Lung (tissue), 12 donors: Measurements from ENCODE around the gene IQCK. TPM values are rescaled to one million over a fixed set of nuclear protein-coding genes. Genes with fewer than 3 reads are reported as not detected.

Source experiments
- ATAC-seq: fragments of 200-7000 bp; cut with Tn5 transposase; one replicate; pipeline ENCODE4 v1.9.1; 2020; ENCODE audit warnings: moderate number of reproducible peaks; ENCODE audit not compliant: insufficient read depth, low FRiP score
- DNase-seq, 3 donors: peaks; one replicate each; pipeline ENCODE4 v3.0.0-alpha.2; 2013 to 2017
- H3K27ac ChIP-seq, 2 donors: one replicate each; pipeline ENCODE4 v1.5.1; 2013; ENCODE audit warnings: mild to moderate bottlenecking in 2 of 2, moderate library complexity in 2 of 2, control low read depth in 1 of 2, inconsistent platforms in 1 of 2, low read depth in 1 of 2, low read length in 1 of 2
- H3K27me3 ChIP-seq, 3 donors: one replicate each; pipeline ENCODE4 v1.5.1; 2013; ENCODE audit warnings: low read length in 2 of 3; ENCODE audit not compliant: control insufficient read depth in 3 of 3, insufficient read depth in 3 of 3
- H3K36me3 ChIP-seq, 4 donors: one replicate each; pipeline ENCODE4 v1.5.1; 2013; ENCODE audit warnings: low read length in 4 of 4, mild to moderate bottlenecking in 1 of 4, moderate library complexity in 1 of 4; ENCODE audit not compliant: control insufficient read depth in 4 of 4, insufficient read depth in 4 of 4
- H3K4me1 ChIP-seq, 5 donors: one replicate each; pipeline ENCODE4 v1.5.1; 2013; ENCODE audit warnings: low read length in 5 of 5, mild to moderate bottlenecking in 2 of 5, moderate library complexity in 1 of 5; ENCODE audit not compliant: control insufficient read depth in 5 of 5, insufficient read depth in 5 of 5
- H3K4me3 ChIP-seq: one replicate; pipeline ENCODE4 v1.5.1; 2013; ENCODE audit warnings: mild to moderate bottlenecking, control low read depth, moderate library complexity
- H3K9ac ChIP-seq, 2 donors: one replicate each; pipeline ENCODE4 v1.5.1; 2013; ENCODE audit warnings: low read length in 2 of 2, control low read depth in 1 of 2; ENCODE audit not compliant: insufficient read depth in 1 of 2
- H3K9me3 ChIP-seq, 4 donors: one replicate each; pipeline ENCODE4 v1.5.1; 2013; ENCODE audit warnings: low read length in 3 of 4, mild to moderate bottlenecking in 1 of 4, moderate library complexity in 1 of 4; ENCODE audit not compliant: control insufficient read depth in 4 of 4, insufficient read depth in 3 of 4
- WGBS, 2 donors: extraction: QIAGEN DNeasy Blood & Tissue Kit; methylation state at CpG; one replicate each; pipeline ENCODE4 v1.1.7; 2013; 5-methylcytosine and 5-hydroxymethylcytosine counted together
- polyA plus RNA-seq, 2 donors: library from polyadenylated mRNA; stranded (reverse); fragments of 200-250 nt; gene quantifications; one replicate each; pipeline ENCODE4 v1.2.1, GENCODE V29; 2013
- total RNA-seq, 2 donors: library from RNA; depleted of rRNA in 1 of 2; stranded (reverse); fragments of >200 nt in 1 of 2; gene quantifications; one replicate each; pipeline ENCODE4 v1.2.1, GENCODE V29; 2014 to 2021
- TF ChIP-seq, protein P1 (sequence below): IDR thresholded peaks from 2 replicates; pipeline ENCODE4 v1.5.1; 2012; ENCODE audit warnings: mild to moderate bottlenecking; ENCODE audit errors: control extremely low read depth, extremely low read depth
- donor health status: control.
- donor health status: control.
- donor health status: Bipolar disorder and iron deficiency.
- donor health status: healthy.
- donor health status: DM: yes; HTN: yes; CAD: no.

IQCK gene
- total and polyA plus RNA-seq, 4 donors, result 12.7 to 27.0 (median 20.4) TPM

DNA sequence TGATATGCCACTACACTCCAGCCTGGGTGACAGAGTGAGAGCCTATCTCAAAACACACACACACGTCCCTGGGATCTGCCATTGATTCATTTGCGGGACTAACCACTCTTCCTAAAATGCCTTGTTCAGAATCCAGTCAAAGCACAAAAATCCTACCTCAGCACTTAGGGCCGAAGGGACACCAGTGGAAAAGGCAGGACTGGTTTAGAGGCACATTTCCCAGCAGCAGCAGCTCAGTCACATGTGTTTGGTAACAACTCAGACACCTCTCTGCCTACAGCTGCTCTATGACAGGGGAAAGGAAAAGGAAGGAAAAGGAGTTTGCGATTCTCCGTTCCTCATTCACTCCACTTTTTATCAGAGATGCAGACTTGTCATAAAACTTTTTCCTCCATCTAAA is 12.2 kb upstream of the IQCK start:
- WGBS, 2 donors, result 77 to 78% methylated on average over 5 of the region's 5 CpGs
- Histone ChIP-seq H3K4me3 (no peak overlapping the region), H3K4me1 (peaks cover 0 to 17% (median 0%) of the 10 kb centered on the region in 5 donors), H3K9ac (no peak overlapping the region), H3K36me3 (peaks cover 3 to 50% (median 38%) of the 10 kb centered on the region in 4 donors), H3K27ac (peak overlapping the region in 1 of 2 donors; percentile 42), H3K27me3 (no peaks in the 10 kb centered on the region), H3K9me3 (no peaks in the 10 kb centered on the region)
- DNase-seq (no peak), ATAC-seq (no peak)
- TF ChIP-seq, protein P1, sequence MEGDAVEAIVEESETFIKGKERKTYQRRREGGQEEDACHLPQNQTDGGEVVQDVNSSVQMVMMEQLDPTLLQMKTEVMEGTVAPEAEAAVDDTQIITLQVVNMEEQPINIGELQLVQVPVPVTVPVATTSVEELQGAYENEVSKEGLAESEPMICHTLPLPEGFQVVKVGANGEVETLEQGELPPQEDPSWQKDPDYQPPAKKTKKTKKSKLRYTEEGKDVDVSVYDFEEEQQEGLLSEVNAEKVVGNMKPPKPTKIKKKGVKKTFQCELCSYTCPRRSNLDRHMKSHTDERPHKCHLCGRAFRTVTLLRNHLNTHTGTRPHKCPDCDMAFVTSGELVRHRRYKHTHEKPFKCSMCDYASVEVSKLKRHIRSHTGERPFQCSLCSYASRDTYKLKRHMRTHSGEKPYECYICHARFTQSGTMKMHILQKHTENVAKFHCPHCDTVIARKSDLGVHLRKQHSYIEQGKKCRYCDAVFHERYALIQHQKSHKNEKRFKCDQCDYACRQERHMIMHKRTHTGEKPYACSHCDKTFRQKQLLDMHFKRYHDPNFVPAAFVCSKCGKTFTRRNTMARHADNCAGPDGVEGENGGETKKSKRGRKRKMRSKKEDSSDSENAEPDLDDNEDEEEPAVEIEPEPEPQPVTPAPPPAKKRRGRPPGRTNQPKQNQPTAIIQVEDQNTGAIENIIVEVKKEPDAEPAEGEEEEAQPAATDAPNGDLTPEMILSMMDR, result no peak

DNA sequence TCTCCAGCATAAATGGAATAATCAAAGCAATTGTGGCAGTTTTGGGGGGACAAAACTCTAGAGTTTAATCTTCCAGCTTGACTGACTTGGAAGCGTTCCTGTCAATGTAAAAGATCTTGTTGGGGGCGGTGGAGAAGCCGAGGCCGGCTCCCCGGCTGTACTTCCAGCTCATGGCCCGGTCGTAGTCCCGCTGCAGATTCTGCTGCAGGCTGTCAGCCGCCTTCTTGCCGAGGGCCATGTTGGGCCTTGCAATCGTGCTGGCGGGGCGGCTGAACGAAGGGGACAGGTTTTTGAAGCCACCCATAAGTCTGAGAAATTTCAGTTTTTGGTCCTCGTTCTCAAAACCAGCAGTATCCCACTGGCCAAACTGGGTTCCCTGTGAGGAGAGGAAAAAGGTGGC is 11.2 kb upstream of the IQCK start:
- DNase-seq (no peak), ATAC-seq (no peak)
- Histone ChIP-seq H3K9me3 (no peaks in the 10 kb centered on the region), H3K36me3 (peaks cover 0 to 52% (median 39%) of the 10 kb centered on the region in 4 donors), H3K4me3 (no peak overlapping the region), H3K4me1 (peaks cover 0 to 17% (median 0%) of the 10 kb centered on the region in 5 donors), H3K27me3 (no peaks in the 10 kb centered on the region), H3K27ac (no peak overlapping the region), H3K9ac (no peak overlapping the region)
- 97 to 98% methylated on average over 15 of the region's 15 CpGs for whole genome bisulfite sequencing, 2 donors
- TF ChIP-seq, protein P1, result no peak

DNA sequence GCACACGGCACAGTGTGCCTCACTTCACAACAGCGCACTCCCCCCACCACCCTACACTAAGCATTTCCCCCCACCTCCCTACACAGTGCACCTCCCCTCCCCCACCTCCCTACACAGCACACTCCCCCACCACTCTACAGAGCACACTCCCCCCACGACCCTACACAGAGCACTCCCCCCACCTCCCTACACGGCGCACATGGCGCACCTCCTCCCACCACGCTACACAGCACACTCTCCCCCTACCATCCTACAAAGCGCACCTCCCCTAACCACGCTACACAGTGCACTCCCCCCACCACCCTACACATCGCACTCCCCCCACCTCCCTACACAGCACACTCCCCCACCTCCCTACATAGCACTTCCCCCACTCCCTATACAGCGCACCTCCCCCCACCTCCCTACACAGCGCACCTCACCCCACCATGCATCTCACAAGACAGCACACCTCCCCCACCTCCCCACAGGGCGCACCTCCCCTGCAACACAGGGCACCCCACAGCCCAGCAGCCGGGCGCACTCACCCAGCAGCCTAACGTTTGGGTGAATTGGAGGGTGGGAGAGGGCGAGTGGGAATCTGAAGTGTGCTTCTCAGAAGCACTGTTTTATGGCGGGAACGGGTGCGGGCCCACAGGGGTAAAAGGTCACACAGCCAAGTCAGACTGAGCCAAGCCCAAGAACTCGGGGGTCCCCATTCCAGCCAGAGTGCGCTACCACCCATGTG is 10.3 kb upstream of the IQCK start:
- WGBS, 2 donors, result 86 to 89% methylated on average over 22 of the region's 22 CpGs
- no peak for ATAC-seq
- no peak for DNase-seq

More for the DNA sequence above, 10.3 kb upstream of the IQCK start:
- peaks cover 0 to 57% (median 40%) of the 10 kb centered on the region in 4 donors for H3K36me3 ChIP-seq
- no peak overlapping the region for H3K27ac ChIP-seq
- H3K4me1 ChIP-seq, result peaks cover 0 to 17% (median 0%) of the 10 kb centered on the region in 5 donors
- H3K9ac ChIP-seq, result no peak overlapping the region
- no peaks in the 10 kb centered on the region for H3K9me3 ChIP-seq
- H3K4me3 ChIP-seq, result no peak overlapping the region
- no peaks in the 10 kb centered on the region for H3K27me3 ChIP-seq
- TF ChIP-seq, protein P1, result no peak
